ENCODE results near the gene GNL1. TPM values are rescaled to one million over a fixed set of nuclear protein-coding genes. Genes with fewer than 3 reads are reported as not detected.

Gene GNL1
- total RNA-seq, 1 experiment from 2014 or later, result 34.7 TPM

DNA sequence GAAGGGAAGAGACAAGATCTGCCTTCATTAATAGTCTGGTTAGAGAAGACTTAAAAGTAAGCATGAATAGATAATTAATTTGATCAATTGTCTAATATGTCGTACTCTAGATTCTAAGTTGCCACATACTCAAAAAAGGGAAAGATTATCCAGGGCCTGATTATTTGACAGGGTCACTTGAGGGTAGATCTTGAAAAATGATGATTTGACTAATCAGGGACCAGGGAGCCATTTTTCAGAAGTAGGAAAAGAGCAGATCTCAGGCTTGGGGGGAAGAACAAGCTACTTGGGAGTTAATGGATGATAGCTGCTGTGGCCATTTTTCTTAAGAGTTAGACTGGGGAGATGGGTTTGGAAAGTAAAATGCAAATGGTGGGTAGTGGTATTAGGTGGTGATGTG is 36.0 kb upstream of the GNL1 start:
- H3K36me3 ChIP-seq (ENCODE audit: low read depth, low read length), result peaks cover 43% of the 10 kb centered on the region
- H3K4me1 ChIP-seq (ENCODE audit: insufficient read depth, low read length), result peaks cover 28% of the 10 kb centered on the region
- H3F3A ChIP-seq (ENCODE audit: low read length, unreplicated experiment), result peaks cover 6% of the 10 kb centered on the region
- TF ChIP-seq EZH2 (IDR thresholded peaks at IDR 0.05; ENCODE audit: low read length, unreplicated experiment) (no peak), EZH2phosphoT487 (IDR thresholded peaks at IDR 0.05; ENCODE audit: borderline replicate concordance, low read length) (no peak)
- TF ChIP-seq, protein P1, sequence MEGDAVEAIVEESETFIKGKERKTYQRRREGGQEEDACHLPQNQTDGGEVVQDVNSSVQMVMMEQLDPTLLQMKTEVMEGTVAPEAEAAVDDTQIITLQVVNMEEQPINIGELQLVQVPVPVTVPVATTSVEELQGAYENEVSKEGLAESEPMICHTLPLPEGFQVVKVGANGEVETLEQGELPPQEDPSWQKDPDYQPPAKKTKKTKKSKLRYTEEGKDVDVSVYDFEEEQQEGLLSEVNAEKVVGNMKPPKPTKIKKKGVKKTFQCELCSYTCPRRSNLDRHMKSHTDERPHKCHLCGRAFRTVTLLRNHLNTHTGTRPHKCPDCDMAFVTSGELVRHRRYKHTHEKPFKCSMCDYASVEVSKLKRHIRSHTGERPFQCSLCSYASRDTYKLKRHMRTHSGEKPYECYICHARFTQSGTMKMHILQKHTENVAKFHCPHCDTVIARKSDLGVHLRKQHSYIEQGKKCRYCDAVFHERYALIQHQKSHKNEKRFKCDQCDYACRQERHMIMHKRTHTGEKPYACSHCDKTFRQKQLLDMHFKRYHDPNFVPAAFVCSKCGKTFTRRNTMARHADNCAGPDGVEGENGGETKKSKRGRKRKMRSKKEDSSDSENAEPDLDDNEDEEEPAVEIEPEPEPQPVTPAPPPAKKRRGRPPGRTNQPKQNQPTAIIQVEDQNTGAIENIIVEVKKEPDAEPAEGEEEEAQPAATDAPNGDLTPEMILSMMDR (conservative IDR thresholded peaks at IDR 0.05; ENCODE audit: low read depth, low read length), result no peak
- no peak overlapping the region for H2AFZ ChIP-seq (ENCODE audit: low read length)
- H3K27me3 ChIP-seq (ENCODE audit: low read length), result no peaks in the 10 kb centered on the region
- no peaks in the 10 kb centered on the region for H3K9me2 ChIP-seq (replicated peaks; ENCODE audit: low read length)
- H3K27ac ChIP-seq (ENCODE audit: low read length), result no peak overlapping the region
- no peak overlapping the region for H3K9ac ChIP-seq (ENCODE audit: low read length)
- POLR2A ChIA-PET (ENCODE audit: unreplicated experiment), result interaction anchor here (0.7 kb wide), 1 partner anchor 115 kb away, joined by 7 read pairs; no protein-coding TSS in a partner anchor
- ATAC-seq (no peak), DNase-seq (no peak)
- no peak overlapping the region for H3K4me2 ChIP-seq (ENCODE audit: low read length)
- H3K9me3 ChIP-seq (ENCODE audit: low read length), result no peaks in the 10 kb centered on the region
- BruUV-seq (replicated peaks), result no TSS peak
- peaks cover 13% of the 10 kb centered on the region for H3K79me2 ChIP-seq (ENCODE audit: low read length)
- peaks cover 7% of the 10 kb centered on the region; the same call in 1 of the 2 replicates for H4K20me1 ChIP-seq (ENCODE audit: low read length)
- CTCF ChIA-PET, result interaction anchor here (0.6 kb wide), 1 partner anchor 92 kb away, joined by 3 read pairs; no protein-coding TSS in a partner anchor
- H3K4me3 ChIP-seq (ENCODE audit: low read length), result no peak overlapping the region
- intact Hi-C loops (cut with micrococcal nuclease), result no loop called here

DNA sequence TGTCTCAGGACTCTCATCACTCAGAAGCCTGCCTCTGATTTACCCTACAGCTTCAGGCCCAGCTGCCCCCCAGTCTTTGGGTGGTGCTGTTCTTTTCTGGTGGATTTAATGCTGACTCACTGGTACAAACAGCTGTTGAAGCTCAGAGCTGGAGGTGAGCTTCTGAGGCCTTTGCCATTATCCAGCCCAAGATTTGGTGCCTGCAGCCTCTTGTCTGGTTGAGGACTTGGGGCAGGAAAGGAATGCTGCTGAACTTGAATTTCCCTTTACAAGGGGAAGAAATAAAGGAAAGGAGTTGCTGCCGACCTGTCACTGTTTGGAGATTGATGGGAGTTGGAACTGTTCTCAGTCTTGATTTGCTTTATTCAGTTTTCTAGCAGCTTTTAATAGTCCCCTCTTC is 34.7 kb upstream of the GNL1 start:
- Histone ChIP-seq H3K36me3 (ENCODE audit: low read depth, low read length) (peaks cover 53% of the 10 kb centered on the region), H4K20me1 (ENCODE audit: low read length) (peaks cover 7% of the 10 kb centered on the region; the same call in 1 of the 2 replicates), H2AFZ (ENCODE audit: low read length) (no peak overlapping the region), H3K9me3 (ENCODE audit: low read length) (no peaks in the 10 kb centered on the region), H3K4me2 (ENCODE audit: low read length) (peak overlapping the region; percentile 21), H3K27ac (ENCODE audit: low read length) (peak overlapping the region; percentile 71), H3K4me1 (ENCODE audit: insufficient read depth, low read length) (peaks cover 28% of the 10 kb centered on the region), H3K4me3 (ENCODE audit: low read length) (no peak overlapping the region), H3K79me2 (ENCODE audit: low read length) (peaks cover 13% of the 10 kb centered on the region), H3F3A (ENCODE audit: low read length, unreplicated experiment) (peaks cover 6% of the 10 kb centered on the region), H3K27me3 (ENCODE audit: low read length) (no peaks in the 10 kb centered on the region), H3K9me2 (replicated peaks; ENCODE audit: low read length) (no peaks in the 10 kb centered on the region), H3K9ac (ENCODE audit: low read length) (no peak overlapping the region)
- BruUV-seq (replicated peaks), result no TSS peak
- intact Hi-C loops (cut with micrococcal nuclease), result no loop called here
- ChIA-PET CTCF (interaction anchor here (0.8 kb wide), 1 partner anchor 109 kb away, joined by 3 read pairs; no protein-coding TSS in a partner anchor), POLR2A (ENCODE audit: unreplicated experiment) (no interaction called here)
- peak; percentile 85 for DNase-seq
- TF ChIP-seq, protein P1 (conservative IDR thresholded peaks at IDR 0.05; ENCODE audit: low read depth, low read length), result no peak
- no peak for TF ChIP-seq EZH2 (IDR thresholded peaks at IDR 0.05; ENCODE audit: low read length, unreplicated experiment)
- TF ChIP-seq EZH2phosphoT487 (IDR thresholded peaks at IDR 0.05; ENCODE audit: borderline replicate concordance, low read length), result no peak
- peak; percentile 83 for ATAC-seq

- ChIA-PET CTCF (interaction anchor here (0.8 kb wide), 1 partner anchor 109 kb away, joined by 3 read pairs; no protein-coding TSS in a partner anchor), POLR2A (ENCODE audit: unreplicated experiment) (no interaction called here)
- ATAC-seq, result no peak
- no TSS peak for BruUV-seq (replicated peaks)
- intact Hi-C loops (cut with micrococcal nuclease), result no loop called here
- Histone ChIP-seq H3K79me2 (ENCODE audit: low read length) (peaks cover 13% of the 10 kb centered on the region), H3K36me3 (ENCODE audit: low read depth, low read length) (peaks cover 56% of the 10 kb centered on the region), H3K4me1 (ENCODE audit: insufficient read depth, low read length) (peaks cover 28% of the 10 kb centered on the region), H3K27me3 (ENCODE audit: low read length) (no peaks in the 10 kb centered on the region), H3K9ac (ENCODE audit: low read length) (no peak overlapping the region), H3K9me3 (ENCODE audit: low read length) (no peaks in the 10 kb centered on the region), H3K9me2 (replicated peaks; ENCODE audit: low read length) (no peaks in the 10 kb centered on the region), H4K20me1 (ENCODE audit: low read length) (peaks cover 7% of the 10 kb centered on the region; the same call in 1 of the 2 replicates), H3K27ac (ENCODE audit: low read length) (peak overlapping the region; percentile 71), H3K4me2 (ENCODE audit: low read length) (peak overlapping the region; percentile 21), H3K4me3 (ENCODE audit: low read length) (no peak overlapping the region), H3F3A (ENCODE audit: low read length, unreplicated experiment) (peaks cover 6% of the 10 kb centered on the region), H2AFZ (ENCODE audit: low read length) (no peak overlapping the region)
- TF ChIP-seq EZH2 (IDR thresholded peaks at IDR 0.05; ENCODE audit: low read length, unreplicated experiment) (no peak), EZH2phosphoT487 (IDR thresholded peaks at IDR 0.05; ENCODE audit: borderline replicate concordance, low read length) (no peak)
- TF ChIP-seq, protein P1 (conservative IDR thresholded peaks at IDR 0.05; ENCODE audit: low read depth, low read length), result no peak
- DNase-seq, result no peak
These were observed 34.2 kb upstream of the GNL1 start for GRCh38 chr6:30590509-30590908.
